GM12872 (cell line): ENCODE measurements around the gene ATRNL1.

Experiments
- CTCF ChIP-seq: IDR thresholded peaks from 3 replicates; pipeline ENCODE4 v1.5.1; 2011; ENCODE audit warnings: low read depth, mild to moderate bottlenecking, low read length, moderate library complexity; ENCODE audit not compliant: insufficient read depth

Gene ATRNL1

GRCh38 chr10:115773832-115774231 lies 680.7 kb downstream of the ATRNL1 start:
- TF ChIP-seq CTCF: no peak

- no peak for TF ChIP-seq CTCF
These were observed 681.6 kb downstream of the ATRNL1 start for GRCh38 chr10:115774721-115775120.

- TF ChIP-seq CTCF: no peak
These were observed 684.5 kb downstream of the ATRNL1 start for GRCh38 chr10:115777646-115778045.

GRCh38 chr10:115790220-115790619 lies 697.1 kb downstream of the ATRNL1 start:
- TF ChIP-seq CTCF: no peak

GRCh38 chr10:115795964-115796363 lies 702.8 kb downstream of the ATRNL1 start:
- TF ChIP-seq CTCF: no peak

- TF ChIP-seq CTCF: no peak
These were observed 708.3 kb downstream of the ATRNL1 start for GRCh38 chr10:115801457-115801856.

GRCh38 chr10:115801992-115802391 lies 708.8 kb downstream of the ATRNL1 start:
- no peak for TF ChIP-seq CTCF

GRCh38 chr10:115802911-115803310 lies 709.7 kb downstream of the ATRNL1 start:
- no peak for TF ChIP-seq CTCF
